ENCODE results near the gene TMEM74B.
A peak's percentile ranks its signal among the peaks of the same experiment; 100 is the strongest.
"Not testable (repeated sequence)": the region's sequence is repeated elsewhere in the genome, so short reads cannot be mapped to it uniquely, and the experiment has no call there.

The TMEM74B gene

GRCh38 chr20:1150218-1150617 is 34.6 kb downstream of the TMEM74B start:
- no peak overlapping the region for H3K4me3 ChIP-seq (ENCODE audit: insufficient read depth, low read depth, low read length)
- no peaks in the 10 kb centered on the region for H3K9me3 ChIP-seq (ENCODE audit: control insufficient read depth, low read length)
- no peaks in the 10 kb centered on the region for H3K4me1 ChIP-seq (ENCODE audit: control insufficient read depth, insufficient read depth, low read length)
- H3K27ac ChIP-seq (ENCODE audit: insufficient read depth, low read depth, low read length, poor library complexity, severe bottlenecking), result no peak overlapping the region
- H3K36me3 ChIP-seq (ENCODE audit: control insufficient read depth, insufficient read depth, low read length), result no peaks in the 10 kb centered on the region
- no peaks in the 10 kb centered on the region for H3K27me3 ChIP-seq (ENCODE audit: control insufficient read depth, insufficient read depth, low read length, poor library complexity, severe bottlenecking)
- 95 to 97% methylated on average over 3 of the region's 4 CpGs for WGBS, 2 experiments

GRCh38 chr20:1149812-1150211 is 35.0 kb downstream of the TMEM74B start:
- not testable (repeated sequence) for H3K27me3 ChIP-seq (ENCODE audit: control insufficient read depth, insufficient read depth, low read length, poor library complexity, severe bottlenecking); H3K9me3 ChIP-seq (ENCODE audit: control insufficient read depth, low read length); H3K36me3 ChIP-seq (ENCODE audit: control insufficient read depth, insufficient read depth, low read length); H3K4me3 ChIP-seq (ENCODE audit: insufficient read depth, low read depth, low read length); H3K27ac ChIP-seq (ENCODE audit: insufficient read depth, low read depth, low read length, poor library complexity, severe bottlenecking); H3K4me1 ChIP-seq (ENCODE audit: control insufficient read depth, insufficient read depth, low read length)
- WGBS, 2 experiments, result 50 to 67% methylated on average over 1 of the region's 2 CpGs

GRCh38 chr20:1146957-1147356 is 37.8 kb downstream of the TMEM74B start:
- Histone ChIP-seq H3K27me3 (ENCODE audit: control insufficient read depth, insufficient read depth, low read length, poor library complexity, severe bottlenecking) (no peaks in the 10 kb centered on the region), H3K9me3 (ENCODE audit: control insufficient read depth, low read length) (no peaks in the 10 kb centered on the region), H3K4me1 (ENCODE audit: control insufficient read depth, insufficient read depth, low read length) (no peaks in the 10 kb centered on the region), H3K27ac (ENCODE audit: insufficient read depth, low read depth, low read length, poor library complexity, severe bottlenecking) (no peak overlapping the region), H3K4me3 (ENCODE audit: insufficient read depth, low read depth, low read length) (no peak overlapping the region), H3K36me3 (ENCODE audit: control insufficient read depth, insufficient read depth, low read length) (no peaks in the 10 kb centered on the region)
- 93 to 99% methylated on average over 5 of the region's 5 CpGs for WGBS, 2 experiments

- no peaks in the 10 kb centered on the region for H3K27me3 ChIP-seq (ENCODE audit: control insufficient read depth, insufficient read depth, low read length, poor library complexity, severe bottlenecking)
- H3K9me3 ChIP-seq (ENCODE audit: control insufficient read depth, low read length), result no peaks in the 10 kb centered on the region
- H3K4me3 ChIP-seq (ENCODE audit: insufficient read depth, low read depth, low read length), result no peak overlapping the region
- WGBS, 2 experiments, result 89 to 91% methylated on average over 10 of the region's 10 CpGs
- H3K4me1 ChIP-seq (ENCODE audit: control insufficient read depth, insufficient read depth, low read length), result no peaks in the 10 kb centered on the region
- H3K36me3 ChIP-seq (ENCODE audit: control insufficient read depth, insufficient read depth, low read length), result peaks cover 6% of the 10 kb centered on the region
- H3K27ac ChIP-seq (ENCODE audit: insufficient read depth, low read depth, low read length, poor library complexity, severe bottlenecking), result no peak overlapping the region
These were observed 40.2 kb downstream of the TMEM74B start for GRCh38 chr20:1144401-1145172.

GRCh38 chr20:1137236-1137635 is 47.5 kb downstream of the TMEM74B start:
- Histone ChIP-seq H3K4me3 (ENCODE audit: insufficient read depth, low read depth, low read length) (no peak overlapping the region), H3K4me1 (ENCODE audit: control insufficient read depth, insufficient read depth, low read length) (no peaks in the 10 kb centered on the region), H3K9me3 (ENCODE audit: control insufficient read depth, low read length) (no peaks in the 10 kb centered on the region), H3K27me3 (ENCODE audit: control insufficient read depth, insufficient read depth, low read length, poor library complexity, severe bottlenecking) (no peaks in the 10 kb centered on the region), H3K36me3 (ENCODE audit: control insufficient read depth, insufficient read depth, low read length) (peaks cover 36% of the 10 kb centered on the region), H3K27ac (ENCODE audit: insufficient read depth, low read depth, low read length, poor library complexity, severe bottlenecking) (no peak overlapping the region)
- 99 to 100% methylated on average over 3 to 4 of the region's 4 CpGs for WGBS, 2 experiments

GRCh38 chr20:1134836-1135235 is 49.9 kb downstream of the TMEM74B start:
- Histone ChIP-seq H3K36me3 (ENCODE audit: control insufficient read depth, insufficient read depth, low read length) (peaks cover 32% of the 10 kb centered on the region), H3K4me1 (ENCODE audit: control insufficient read depth, insufficient read depth, low read length) (peaks cover 4% of the 10 kb centered on the region), H3K27ac (ENCODE audit: insufficient read depth, low read depth, low read length, poor library complexity, severe bottlenecking) (no peak overlapping the region), H3K9me3 (ENCODE audit: control insufficient read depth, low read length) (no peaks in the 10 kb centered on the region), H3K4me3 (ENCODE audit: insufficient read depth, low read depth, low read length) (no peak overlapping the region), H3K27me3 (ENCODE audit: control insufficient read depth, insufficient read depth, low read length, poor library complexity, severe bottlenecking) (no peaks in the 10 kb centered on the region)
- WGBS, 2 experiments, result 96 to 97% methylated on average over 12 of the region's 12 CpGs

- Histone ChIP-seq H3K4me1 (ENCODE audit: control insufficient read depth, insufficient read depth, low read length) (peaks cover 4% of the 10 kb centered on the region), H3K4me3 (ENCODE audit: insufficient read depth, low read depth, low read length) (no peak overlapping the region)
- WGBS, 2 experiments, result 94 to 100% methylated on average over 2 of the region's 2 CpGs
These were observed 50.4 kb downstream of the TMEM74B start for GRCh38 chr20:1134355-1134754.

GRCh38 chr20:1131354-1131753 is 53.4 kb downstream of the TMEM74B start:
- no peaks in the 10 kb centered on the region for H3K27me3 ChIP-seq (ENCODE audit: control insufficient read depth, insufficient read depth, low read length, poor library complexity, severe bottlenecking)
- peaks cover 4% of the 10 kb centered on the region for H3K4me1 ChIP-seq (ENCODE audit: control insufficient read depth, insufficient read depth, low read length)
- no peaks in the 10 kb centered on the region for H3K9me3 ChIP-seq (ENCODE audit: control insufficient read depth, low read length)
- H3K36me3 ChIP-seq (ENCODE audit: control insufficient read depth, insufficient read depth, low read length), result peaks cover 47% of the 10 kb centered on the region
- 90 to 91% methylated on average over 3 of the region's 3 CpGs for WGBS, 2 experiments
- peak overlapping the region; percentile 47 for H3K27ac ChIP-seq (ENCODE audit: insufficient read depth, low read depth, low read length, poor library complexity, severe bottlenecking)
- H3K4me3 ChIP-seq (ENCODE audit: insufficient read depth, low read depth, low read length), result no peak overlapping the region

More at GRCh38 chr20:1134355-1134754, 50.4 kb downstream of the TMEM74B start:
- Histone ChIP-seq H3K27me3 (ENCODE audit: control insufficient read depth, insufficient read depth, low read length, poor library complexity, severe bottlenecking) (no peaks in the 10 kb centered on the region), H3K36me3 (ENCODE audit: control insufficient read depth, insufficient read depth, low read length) (peaks cover 37% of the 10 kb centered on the region), H3K9me3 (ENCODE audit: control insufficient read depth, low read length) (no peaks in the 10 kb centered on the region), H3K27ac (ENCODE audit: insufficient read depth, low read depth, low read length, poor library complexity, severe bottlenecking) (no peak overlapping the region)

- no peaks in the 10 kb centered on the region for H3K9me3 ChIP-seq (ENCODE audit: control insufficient read depth, low read length)
- WGBS, 2 experiments, result 94 to 97% methylated on average over 5 of the region's 5 CpGs
- peaks cover 48% of the 10 kb centered on the region for H3K36me3 ChIP-seq (ENCODE audit: control insufficient read depth, insufficient read depth, low read length)
- H3K4me3 ChIP-seq (ENCODE audit: insufficient read depth, low read depth, low read length), result no peak overlapping the region
- peaks cover 4% of the 10 kb centered on the region for H3K4me1 ChIP-seq (ENCODE audit: control insufficient read depth, insufficient read depth, low read length)
- peak overlapping the region; percentile 47 for H3K27ac ChIP-seq (ENCODE audit: insufficient read depth, low read depth, low read length, poor library complexity, severe bottlenecking)
- no peaks in the 10 kb centered on the region for H3K27me3 ChIP-seq (ENCODE audit: control insufficient read depth, insufficient read depth, low read length, poor library complexity, severe bottlenecking)
These were observed 53.9 kb downstream of the TMEM74B start for GRCh38 chr20:1130847-1131246.

All from ectodermal cell (in vitro differentiated cells).